K562 (cell line): ENCODE measurements around the gene HES4. TPM values are rescaled to one million over a fixed set of nuclear protein-coding genes. Genes with fewer than 3 reads are reported as not detected.

Source experiments
- ATAC-seq: fragments of 200-7000 bp; cut with Tn5 transposase; 3 replicates; pipeline ENCODE4 v1.9.1; 2020; ENCODE audit warnings: moderate library complexity
- BruUV-seq: library from RNA; stranded (reverse); fragments of 400-500 nt; replicated peaks from 2 replicates; lab custom pipeline; 2021; lab: Mats Ljungman, UMichigan
- CTCF ChIA-PET: fragments of 300-600 bp; formaldehyde crosslinking; extraction: SDS; loops from one replicate; lab custom pipeline; 2021; ENCODE audit warnings: low intra/inter-chr PET ratio; lab: Yijun Ruan, JAX
- POLR2A ChIA-PET: fragments of 300-600, 350-650 bp; sonication (Branson Sonifier 250); formaldehyde crosslinking; extraction: SDS; loops from one replicate; lab custom pipeline; 2021; ENCODE audit warnings: antibody characterized with exemption, inconsistent platforms; lab: Yijun Ruan, JAX
- DNase-seq, 4 experiments: peaks; one replicate each; pipeline versions ENCODE4 v3.0.0 to v3.0.0-alpha.2; 2011 to 2018; ENCODE audit warnings: low spot score in 3 of 4, mixed read lengths in 3 of 4; ENCODE audit errors: extremely low read depth in 1 of 4
- FAIRE-seq: peaks from 2 replicates; lab custom pipeline; 2011; peaks lifted over from hg19 to GRCh38; lab: Jason Lieb, UNC
- H2AFZ ChIP-seq: 2 replicates; pipeline ENCODE4 v1.6.0; 2011; ENCODE audit warnings: low read depth, low read length, control low read depth, inconsistent platforms
- H3K27ac ChIP-seq: fragments of 200-600 bp; 3 replicates; pipeline ENCODE4 v1.8.0; 2011; ENCODE audit warnings: low read depth, mild to moderate bottlenecking, control low read depth, inconsistent platforms, low read length, moderate library complexity, mixed read lengths; ENCODE audit errors: extremely low read depth
- H3K27me3 ChIP-seq, 2 experiments: fragments of 300-600 bp in 1 of 2; 2 replicates in 1 of 2; 3 replicates in 1 of 2; pipeline versions ENCODE4 v1.6.0 to v1.8.0; 2011; ENCODE audit warnings: inconsistent platforms in 2 of 2, low read length in 2 of 2, mild to moderate bottlenecking in 1 of 2, mixed read lengths in 1 of 2, moderate library complexity in 1 of 2; ENCODE audit not compliant: control insufficient read depth in 2 of 2, insufficient read depth in 2 of 2
- H3K36me3 ChIP-seq: fragments of 300-600 bp; 3 replicates; pipeline ENCODE4 v1.8.0; 2011; ENCODE audit warnings: mild to moderate bottlenecking, low read length, inconsistent platforms; ENCODE audit not compliant: control insufficient read depth, insufficient read depth
- H3K4me1 ChIP-seq, 2 experiments: fragments of 200-600 bp in 1 of 2; replicated peaks in 1 of 2; 2 replicates in 1 of 2; 3 replicates in 1 of 2; pipeline versions ENCODE4 v1.5.1 to v1.8.0; 2011; ENCODE audit warnings: inconsistent platforms in 2 of 2, low read length in 2 of 2, mild to moderate bottlenecking in 1 of 2, mixed read lengths in 1 of 2, moderate library complexity in 1 of 2; ENCODE audit not compliant: control insufficient read depth in 2 of 2, insufficient read depth in 2 of 2
- H3K4me2 ChIP-seq: 2 replicates; pipeline ENCODE4 v1.6.1; 2011; ENCODE audit warnings: low read length, control low read depth, inconsistent platforms, mixed read lengths; ENCODE audit not compliant: insufficient read depth
- H3K4me3 ChIP-seq: fragments of 200-600 bp; sonication (generic), shearing (Covaris generic); 2 replicates; pipeline ENCODE4 v1.5.1; 2016; ENCODE audit warnings: control low read depth, inconsistent platforms
- H3K79me2 ChIP-seq: fragments of 200-600 bp; 3 replicates; pipeline ENCODE4 v1.8.0; 2011; ENCODE audit warnings: low read length, inconsistent platforms; ENCODE audit not compliant: control insufficient read depth, insufficient read depth
- H3K9ac ChIP-seq, 2 experiments: 2 replicates each; pipeline versions ENCODE4 v1.6.0 to v1.6.1; 2011; ENCODE audit warnings: low read depth in 2 of 2, low read length in 2 of 2, control low read depth in 1 of 2, inconsistent platforms in 1 of 2, mild to moderate bottlenecking in 1 of 2, mixed read lengths in 1 of 2; ENCODE audit not compliant: insufficient read depth in 1 of 2
- H3K9me1 ChIP-seq: one replicate; pipeline ENCODE4 v1.6.0; 2011; ENCODE audit warnings: inconsistent platforms, mild to moderate bottlenecking, low read length, moderate library complexity; ENCODE audit not compliant: control insufficient read depth, insufficient read depth
- H3K9me3 ChIP-seq: replicated peaks from 2 replicates; pipeline ENCODE4 v1.5.1; 2011; ENCODE audit warnings: low read depth, low read length, inconsistent platforms; ENCODE audit not compliant: control insufficient read depth, insufficient read depth
- H4K20me1 ChIP-seq: replicated peaks from 2 replicates; pipeline ENCODE4 v1.6.1; 2011; ENCODE audit warnings: low read length, inconsistent platforms, mixed read lengths; ENCODE audit not compliant: control insufficient read depth, insufficient read depth
- FOXP1 ChIP-seq: sonication (generic); formaldehyde crosslinking; IDR thresholded peaks from 2 replicates; pipeline ENCODE4 v1.8.0; 2022; ENCODE audit warnings: mild to moderate bottlenecking, missing genetic modification reagents
- MGA ChIP-seq: fragments of 450-650 bp; IDR thresholded peaks from 2 replicates; pipeline ENCODE4 v1.6.1; 2016; ENCODE audit warnings: mild to moderate bottlenecking, moderate library complexity
- WGBS: fragments of 100-300 bp; shearing (Covaris generic); methylation state at CpG from one replicate; pipeline ENCODE4 v1.1.6; 2016; ENCODE audit warnings: low coverage, mixed read lengths; ENCODE audit not compliant: insufficient coverage; ENCODE audit errors: missing lambda C conversion rate; 5-methylcytosine and 5-hydroxymethylcytosine counted together
- in situ Hi-C: fragments of 300-500 bp; cut with MboI; formaldehyde crosslinking; loops from 4 replicates; pipeline ENCODE4 v1.15.0; 2018; ENCODE audit warnings: inconsistent platforms, mixed read lengths
- intact Hi-C: fragments of 100-400 bp; cut with micrococcal nuclease; formaldehyde crosslinking; loops from 2 replicates; pipeline ENCODE4 v1.14.2; 2022
- polyA plus RNA-seq, 8 experiments: library from polyadenylated mRNA; depleted of rRNA in 4 of 8; stranded (reverse) in 5 of 8; unstranded in 3 of 8; fragments of >200 nt; fragmentation: Nextera tagmentation in 2 of 8; fragmentation: Illumina TruSeq in 1 of 8; extraction: Ambion mirVana in 2 of 8; extraction: Trizol in 1 of 8; gene quantifications; 2 replicates each; pipeline versions ENCODE4 v1.2.1 to v1.2.3, GENCODE V29; 2011 to 2014; ENCODE audit warnings: inconsistent platforms in 1 of 8, missing spikeins in 1 of 8
- total RNA-seq, 7 experiments: library from RNA; depleted of rRNA in 6 of 7; stranded (reverse); fragments of >200 nt in 6 of 7; fragmentation: Illumina TruSeq in 2 of 7; extraction: Trizol in 2 of 7; gene quantifications; 2 replicates each; pipeline versions ENCODE4 v1.2.1 to v1.2.3, GENCODE V29; 2011 to 2021; ENCODE audit warnings: low replicate concordance in 1 of 7
- TF ChIP-seq, protein P1 (sequence below): sonication (generic); formaldehyde crosslinking; IDR thresholded peaks from 2 replicates; pipeline ENCODE4 v1.8.0; 2022; ENCODE audit warnings: mild to moderate bottlenecking, missing genetic modification reagents

HES4 gene
- total and polyA plus RNA-seq, 9 of the 15 experiments (the other 6 are each of a cell fraction or from before 2014, with no cell fraction given): 0.21 to 43.7 (median 5.3) TPM; not detected in 2

- POLR2A ChIA-PET: interaction anchor here (2.6 kb wide), 1 partner anchor 9 kb away, joined by 9 read pairs; the partner anchor contains the start of gene ISG15
- Histone ChIP-seq H3K9me3 (no peaks in the 10 kb centered on the region; the same call in none of the 2 replicates), H3K27ac (no peak overlapping the region), H3K27me3 (no peaks in the 10 kb centered on the region), H3K4me2 (peak overlapping the region; percentile 61; the same call in 1 of the 2 replicates), H3K9ac (peak overlapping the region in 1 of 2 experiments; percentile 90; a peak in 2 of 4 replicates), H3K79me2 (peaks cover 13% of the 10 kb centered on the region; the same call in 2 of the 3 replicates), H3K36me3 (no peaks in the 10 kb centered on the region), H3K4me3 (no peak overlapping the region), H3K9me1 (no peaks in the 10 kb centered on the region), H2AFZ (no peak overlapping the region)
- ATAC-seq (no peak), DNase-seq (peak in 1 of 4 experiments; percentile 4), FAIRE-seq (no peak)
- intact Hi-C loops: loop anchor here (5.0 kb wide), 1 partner anchor 58 kb away; no protein-coding TSS in a partner anchor
- WGBS: 60% methylated on average over 5 of the region's 7 CpGs
- in situ Hi-C loops: no loop called here
- no TSS peak for BruUV-seq
- no peak for TF ChIP-seq MGA
- peak; percentile 31; the same call in 1 of the 2 replicates for TF ChIP-seq FOXP1 (CRISPR knock-in tag)
- TF ChIP-seq, protein P1, sequence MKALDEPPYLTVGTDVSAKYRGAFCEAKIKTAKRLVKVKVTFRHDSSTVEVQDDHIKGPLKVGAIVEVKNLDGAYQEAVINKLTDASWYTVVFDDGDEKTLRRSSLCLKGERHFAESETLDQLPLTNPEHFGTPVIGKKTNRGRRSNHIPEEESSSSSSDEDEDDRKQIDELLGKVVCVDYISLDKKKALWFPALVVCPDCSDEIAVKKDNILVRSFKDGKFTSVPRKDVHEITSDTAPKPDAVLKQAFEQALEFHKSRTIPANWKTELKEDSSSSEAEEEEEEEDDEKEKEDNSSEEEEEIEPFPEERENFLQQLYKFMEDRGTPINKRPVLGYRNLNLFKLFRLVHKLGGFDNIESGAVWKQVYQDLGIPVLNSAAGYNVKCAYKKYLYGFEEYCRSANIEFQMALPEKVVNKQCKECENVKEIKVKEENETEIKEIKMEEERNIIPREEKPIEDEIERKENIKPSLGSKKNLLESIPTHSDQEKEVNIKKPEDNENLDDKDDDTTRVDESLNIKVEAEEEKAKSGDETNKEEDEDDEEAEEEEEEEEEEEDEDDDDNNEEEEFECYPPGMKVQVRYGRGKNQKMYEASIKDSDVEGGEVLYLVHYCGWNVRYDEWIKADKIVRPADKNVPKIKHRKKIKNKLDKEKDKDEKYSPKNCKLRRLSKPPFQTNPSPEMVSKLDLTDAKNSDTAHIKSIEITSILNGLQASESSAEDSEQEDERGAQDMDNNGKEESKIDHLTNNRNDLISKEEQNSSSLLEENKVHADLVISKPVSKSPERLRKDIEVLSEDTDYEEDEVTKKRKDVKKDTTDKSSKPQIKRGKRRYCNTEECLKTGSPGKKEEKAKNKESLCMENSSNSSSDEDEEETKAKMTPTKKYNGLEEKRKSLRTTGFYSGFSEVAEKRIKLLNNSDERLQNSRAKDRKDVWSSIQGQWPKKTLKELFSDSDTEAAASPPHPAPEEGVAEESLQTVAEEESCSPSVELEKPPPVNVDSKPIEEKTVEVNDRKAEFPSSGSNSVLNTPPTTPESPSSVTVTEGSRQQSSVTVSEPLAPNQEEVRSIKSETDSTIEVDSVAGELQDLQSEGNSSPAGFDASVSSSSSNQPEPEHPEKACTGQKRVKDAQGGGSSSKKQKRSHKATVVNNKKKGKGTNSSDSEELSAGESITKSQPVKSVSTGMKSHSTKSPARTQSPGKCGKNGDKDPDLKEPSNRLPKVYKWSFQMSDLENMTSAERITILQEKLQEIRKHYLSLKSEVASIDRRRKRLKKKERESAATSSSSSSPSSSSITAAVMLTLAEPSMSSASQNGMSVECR (CRISPR knock-in tag): 0 out of 2 replicates have a peak, but pooled peaks have one; percentile 16
- TF ChIP-seq, all 486 proteins: peak for 2
- CTCF ChIA-PET: no interaction called here
- peaks cover 39 to 72% of the 10 kb centered on the region in 2 experiments for H3K4me1 ChIP-seq
- H4K20me1 ChIP-seq: 0 out of 2 replicates have a peak, but pooled peaks cover 4% of the 10 kb centered on the region
Observed at GRCh38 chr1:1004420-1004779, 4.5 kb upstream of the HES4 start.
